GM19438 (cell line): ENCODE measurements around the gene RUFY1.
"Not testable (repeated sequence)": the region's sequence is repeated elsewhere in the genome, so short reads cannot be mapped to it uniquely, and the experiment has no call there.

ENCODE experiments used
- ATAC-seq: cut with Tn5 transposase; IDR thresholded peaks from one replicate; pipeline ENCODE4 v1.9.1; 2021; ENCODE audit warnings: low read depth; ENCODE audit not compliant: unreplicated experiment

Gene RUFY1

DNA sequence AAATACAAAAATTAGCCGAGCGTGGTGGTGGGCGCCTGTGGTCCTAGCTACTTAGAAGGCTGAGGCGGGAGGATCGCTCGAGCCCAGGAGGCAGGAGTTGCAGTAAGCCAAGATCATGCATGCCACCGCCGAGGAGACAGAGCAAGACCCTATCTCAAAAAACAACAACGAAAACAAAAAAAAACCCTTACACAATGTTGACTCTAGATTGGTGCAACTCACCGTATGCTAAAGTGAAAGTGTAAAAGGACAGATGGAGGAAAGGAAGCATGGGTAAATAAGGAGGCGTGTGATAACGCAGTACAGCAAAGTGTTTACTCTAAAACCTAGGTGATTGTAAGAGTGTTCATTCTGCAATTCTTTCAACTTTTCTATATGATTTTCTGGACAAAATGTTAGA is 15.9 kb upstream of the RUFY1 start:
- ATAC-seq: peak; percentile 54

DNA sequence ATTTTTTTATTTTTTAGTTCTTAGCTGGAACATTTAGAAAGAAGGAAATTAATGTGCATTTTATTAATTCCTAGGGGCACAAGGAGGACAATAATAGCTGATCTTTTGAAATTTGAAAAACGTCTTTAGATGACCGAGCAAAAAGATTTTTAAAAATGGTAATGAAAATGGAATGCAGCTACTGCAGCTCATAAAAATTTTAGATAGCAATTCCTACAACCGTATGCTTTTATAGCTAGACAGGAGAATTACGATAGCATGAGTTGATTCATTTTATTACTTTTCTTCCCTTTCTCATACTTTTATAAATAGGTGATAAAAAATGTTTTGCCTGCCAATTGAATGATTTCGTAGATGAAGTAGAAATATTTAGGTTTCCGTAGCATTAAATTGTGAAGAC is 13.7 kb upstream of the RUFY1 start:
- no peak for ATAC-seq

DNA sequence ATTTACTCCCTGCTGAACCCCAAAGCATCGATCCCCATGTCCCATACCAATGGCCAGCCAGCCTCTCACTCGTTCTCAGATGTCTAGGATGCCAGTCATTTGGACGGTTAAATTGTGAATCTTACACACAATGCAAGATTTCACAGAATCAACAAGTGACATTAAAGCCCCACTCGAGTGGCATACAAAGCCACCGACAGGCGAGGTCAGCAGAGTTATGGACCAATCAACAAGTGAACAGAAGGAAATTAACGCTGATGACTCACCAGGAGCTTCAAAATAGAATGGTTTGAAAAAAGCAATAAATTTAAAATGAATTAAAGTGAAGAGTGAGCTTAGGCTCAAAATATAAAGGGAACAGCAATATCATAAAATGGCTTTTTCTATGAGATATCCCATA is 8.2 kb upstream of the RUFY1 start:
- ATAC-seq: no peak

DNA sequence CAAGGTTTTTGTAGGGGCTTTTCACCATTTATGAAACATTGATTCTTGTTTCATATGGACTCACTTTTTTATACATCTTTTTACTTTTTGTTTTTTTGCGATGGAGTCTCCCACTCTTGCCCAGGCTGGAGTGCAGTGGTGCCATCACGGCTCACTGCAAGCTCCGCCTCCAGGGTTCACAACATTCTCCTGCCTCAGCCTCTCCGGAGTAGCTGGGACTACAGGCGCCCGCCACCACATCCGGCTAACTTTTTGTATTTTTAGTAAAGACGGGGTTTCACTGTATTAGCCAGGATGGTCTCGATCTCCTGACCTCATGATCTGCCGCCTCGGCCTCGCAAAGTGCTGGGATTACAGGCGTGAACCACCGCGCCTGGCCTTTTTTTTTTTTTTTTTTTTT is 7.1 kb upstream of the RUFY1 start:
- ATAC-seq: not testable (repeated sequence)

DNA sequence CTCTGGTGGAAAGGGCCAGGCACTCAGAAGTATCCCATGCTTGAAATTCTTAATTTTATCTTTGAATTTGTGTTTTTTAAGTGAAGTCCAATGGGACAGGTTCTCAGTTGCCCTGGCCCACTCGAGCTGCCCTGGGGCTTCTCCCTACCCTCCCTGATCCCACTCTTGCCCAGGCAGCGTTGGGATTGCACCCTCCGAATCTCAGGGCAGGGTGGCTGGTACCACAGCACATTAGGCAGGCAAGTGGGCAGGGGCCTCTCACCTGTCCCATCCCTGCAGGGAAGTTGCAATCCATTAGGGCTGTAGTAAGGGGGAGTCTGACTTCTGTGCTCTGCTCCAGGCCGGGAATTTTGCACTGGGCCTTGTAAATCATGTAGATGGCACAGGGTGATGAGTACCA is 2.7 kb downstream of the RUFY1 start:
- ATAC-seq: no peak

DNA sequence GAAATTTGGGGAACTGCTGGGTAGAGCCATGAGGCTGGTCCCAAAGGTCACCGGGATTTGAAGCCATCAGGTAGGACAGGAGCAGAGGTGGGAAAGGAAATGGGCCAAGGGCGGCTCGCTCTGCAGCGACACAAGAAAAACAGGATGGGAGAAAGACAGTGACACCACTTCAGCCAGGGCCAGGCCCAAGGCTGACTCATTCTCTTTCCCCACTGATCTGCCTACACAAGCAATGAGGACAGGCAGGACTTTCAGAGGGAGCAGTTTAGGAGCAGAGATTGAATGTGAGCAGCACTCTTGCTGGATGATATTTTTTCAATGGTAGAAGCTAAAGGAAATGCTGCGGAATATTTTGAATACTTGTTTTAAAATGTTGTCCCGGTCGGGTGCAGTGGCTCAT is 3.5 kb downstream of the RUFY1 start:
- no peak for ATAC-seq

DNA sequence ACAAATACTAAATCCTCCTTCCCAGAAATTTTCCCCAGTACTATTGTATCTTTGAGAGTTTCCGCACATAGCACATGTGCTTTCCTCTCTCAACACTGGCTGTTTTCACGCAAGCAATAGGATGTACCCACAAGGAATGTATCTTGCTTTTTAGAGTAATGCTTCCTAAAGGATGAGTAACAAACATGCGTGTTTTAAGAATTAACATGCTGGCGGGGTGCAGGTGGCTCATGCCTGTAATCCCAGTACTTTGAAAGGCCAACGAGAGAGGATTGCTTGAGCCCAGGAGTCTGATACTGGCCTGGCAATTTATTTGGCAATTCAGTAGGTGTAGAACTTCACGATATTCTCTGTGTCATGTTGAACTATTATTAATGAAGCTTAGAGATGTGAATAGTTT is 4.6 kb downstream of the RUFY1 start:
- no peak for ATAC-seq

DNA sequence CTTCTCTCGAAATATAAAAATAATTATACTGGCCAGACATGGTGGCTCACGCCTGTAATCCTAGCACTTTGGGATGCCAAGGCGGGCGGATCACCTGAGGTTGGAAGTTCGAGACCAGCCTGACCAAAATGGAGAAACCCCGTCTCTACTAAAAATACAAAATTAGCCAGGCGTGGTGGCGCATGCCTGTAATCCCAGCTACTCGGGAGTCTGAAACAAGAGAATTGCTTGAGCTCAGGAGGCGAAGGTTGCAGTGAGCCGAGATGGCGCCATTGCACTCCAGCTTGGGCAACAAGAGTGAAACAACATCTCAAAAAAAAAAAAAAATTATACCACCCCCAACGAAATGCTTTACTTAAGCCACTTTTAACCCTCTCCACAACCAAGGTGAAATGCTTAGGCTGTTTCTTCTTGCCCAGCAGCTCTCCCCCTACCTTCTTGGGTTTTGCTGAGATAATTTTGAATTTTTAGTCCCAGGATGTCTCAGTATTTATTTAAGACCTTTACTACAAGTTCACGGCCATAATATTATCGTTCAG is 8.0 kb downstream of the RUFY1 start:
- not testable (repeated sequence) for ATAC-seq

DNA sequence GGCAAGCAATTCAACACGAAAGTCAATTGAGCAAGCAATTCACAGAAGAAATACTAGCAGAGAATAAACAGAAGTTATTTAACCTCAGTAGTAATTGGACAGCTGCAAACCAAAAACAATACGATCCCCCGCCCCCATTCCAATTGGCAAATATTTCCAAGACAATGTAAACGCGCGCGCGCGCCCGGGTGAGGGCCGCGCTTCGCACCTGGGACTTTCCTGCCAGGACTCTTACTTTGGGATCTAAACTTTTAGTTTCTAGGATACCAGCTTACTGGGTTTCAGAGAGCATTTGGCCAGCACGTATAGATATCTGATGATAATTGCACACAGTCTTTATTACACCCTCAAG is 8.6 kb downstream of the RUFY1 start:
- ATAC-seq: no peak

DNA sequence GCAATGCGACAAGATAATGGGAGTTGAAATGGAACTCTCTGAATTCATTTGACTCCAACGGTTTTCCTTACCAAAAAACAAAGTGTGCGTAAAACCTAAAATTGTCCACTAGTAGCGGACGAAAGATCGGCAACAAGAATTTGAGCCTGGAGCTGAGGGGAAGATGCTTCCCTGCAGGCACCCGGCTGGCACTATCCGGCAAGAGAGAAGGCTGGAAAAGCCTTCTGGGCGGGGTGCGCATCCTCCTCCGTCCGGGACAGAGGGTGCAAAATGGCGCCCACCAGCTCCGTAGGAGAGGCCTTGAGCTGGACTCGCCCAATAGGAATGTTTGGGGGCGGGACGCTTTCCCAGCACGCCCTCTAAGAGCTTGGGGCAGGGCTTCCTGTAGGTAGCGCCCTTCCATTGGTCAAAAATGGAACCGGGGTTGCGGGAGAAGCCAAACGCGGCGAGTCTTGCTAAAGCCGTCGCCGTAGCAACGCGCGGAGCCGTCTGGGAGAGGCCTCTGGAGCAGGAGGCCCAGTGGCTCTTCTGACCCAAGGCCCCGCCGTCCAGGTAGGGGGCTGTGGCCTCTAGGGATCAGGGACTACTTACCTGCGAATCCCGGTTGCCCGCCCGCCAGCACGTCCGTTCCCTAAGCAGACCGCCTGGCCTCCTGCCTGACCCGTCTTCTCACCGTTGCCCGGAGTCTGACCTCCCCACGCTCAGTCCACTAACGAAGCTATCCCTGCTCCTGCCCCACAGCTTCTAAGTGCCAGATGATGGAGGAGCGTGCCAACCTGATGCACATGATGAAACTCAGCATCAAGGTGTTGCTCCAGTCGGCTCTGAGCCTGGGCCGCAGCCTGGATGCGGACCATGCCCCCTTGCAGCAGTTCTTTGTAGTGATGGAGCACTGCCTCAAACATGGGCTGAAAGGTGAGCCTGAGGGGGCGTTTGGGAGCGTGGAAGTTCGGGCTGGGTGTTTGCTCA is 9.2 kb downstream of the RUFY1 start:
- ATAC-seq: peak; percentile 100

DNA sequence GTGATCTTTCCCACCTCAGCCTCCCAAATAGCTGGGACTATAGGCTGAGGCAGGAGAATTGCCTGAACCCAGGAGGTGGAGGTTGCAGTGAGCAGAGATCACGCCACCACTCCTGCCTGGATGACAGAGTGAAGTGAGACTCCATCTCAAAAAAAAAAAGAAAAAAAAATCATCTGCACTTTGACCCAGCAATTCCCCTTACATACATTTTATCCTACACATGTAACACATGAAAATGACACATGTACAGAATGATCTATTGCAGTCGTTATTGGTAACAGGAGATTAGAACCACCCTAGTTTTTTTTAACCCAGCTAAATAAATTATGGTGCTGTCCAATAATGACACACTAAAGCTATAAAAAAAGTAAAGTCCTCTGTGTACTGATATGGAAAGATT is 14.2 kb downstream of the RUFY1 start:
- no peak for ATAC-seq

DNA sequence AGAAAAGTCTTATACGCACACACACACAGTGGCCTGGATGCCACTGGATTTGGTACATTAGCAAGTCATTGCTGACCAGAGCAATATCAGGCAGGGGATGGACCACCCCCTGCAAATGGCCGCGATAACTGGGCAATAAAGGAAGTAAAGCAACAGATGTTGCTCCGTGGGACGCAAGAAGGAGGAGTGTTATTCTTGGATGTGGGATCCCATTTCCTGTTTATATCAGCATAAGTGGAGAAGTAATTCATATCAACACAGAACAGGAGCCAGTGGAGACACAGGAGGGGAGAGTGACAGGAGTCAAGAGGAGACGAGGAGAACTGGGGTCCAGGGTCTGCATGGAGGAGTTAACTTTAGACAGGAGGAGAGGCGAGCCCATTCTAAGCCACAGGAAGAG is 18.4 kb downstream of the RUFY1 start:
- ATAC-seq: no peak

DNA sequence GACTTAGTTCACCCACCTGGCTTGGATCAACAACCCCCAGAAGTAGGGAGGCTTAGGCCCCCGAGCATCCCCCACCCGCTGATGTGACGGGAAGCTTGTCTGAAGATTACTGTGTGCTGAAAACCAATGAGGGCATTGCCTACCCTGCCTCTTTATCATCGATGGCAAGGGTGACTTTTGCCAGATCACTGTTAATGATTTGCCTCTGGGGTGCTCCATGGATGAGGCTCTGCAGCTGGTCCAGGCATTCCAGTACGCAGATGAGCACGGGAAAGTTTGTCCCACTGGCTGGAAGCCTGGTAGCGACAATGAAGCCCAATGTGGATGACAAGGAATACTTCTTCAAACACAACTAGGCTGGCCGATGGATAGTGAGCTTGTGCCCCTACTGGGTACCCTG is 22.0 kb downstream of the RUFY1 start:
- ATAC-seq: no peak

DNA sequence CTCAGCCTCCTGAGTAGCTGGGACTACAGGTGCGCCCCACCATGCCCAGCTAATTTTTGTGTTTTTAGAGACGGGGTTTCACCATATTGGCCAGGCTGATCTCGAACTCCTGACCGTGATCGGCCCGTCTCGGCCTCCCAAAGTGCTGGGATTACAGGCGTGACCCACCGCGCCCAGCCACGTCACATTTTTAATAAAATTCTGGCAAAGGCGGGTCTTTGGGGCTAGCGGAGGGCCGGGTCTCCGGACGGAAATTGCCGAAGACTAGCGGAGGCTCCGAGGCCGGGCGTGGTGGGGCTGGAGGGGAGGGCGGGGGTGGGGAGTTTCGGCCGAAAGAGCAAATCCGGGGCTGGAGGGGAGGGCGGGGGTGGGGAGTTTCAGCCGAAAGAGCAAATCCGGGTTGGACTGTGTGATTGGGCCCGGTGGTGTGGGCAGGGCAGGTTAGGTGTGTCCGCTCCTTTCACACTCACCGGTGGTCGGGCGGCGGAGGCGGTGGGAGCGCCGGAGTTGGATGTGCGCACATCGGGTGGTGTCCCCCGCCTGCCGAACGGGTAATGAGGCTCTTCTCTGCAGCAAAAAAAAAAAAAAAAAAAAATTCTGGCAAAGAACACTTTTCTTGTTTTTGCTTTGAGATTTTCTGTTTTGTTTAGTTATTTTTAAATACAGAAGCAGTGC is 27.1 kb downstream of the RUFY1 start:
- no peak for ATAC-seq

DNA sequence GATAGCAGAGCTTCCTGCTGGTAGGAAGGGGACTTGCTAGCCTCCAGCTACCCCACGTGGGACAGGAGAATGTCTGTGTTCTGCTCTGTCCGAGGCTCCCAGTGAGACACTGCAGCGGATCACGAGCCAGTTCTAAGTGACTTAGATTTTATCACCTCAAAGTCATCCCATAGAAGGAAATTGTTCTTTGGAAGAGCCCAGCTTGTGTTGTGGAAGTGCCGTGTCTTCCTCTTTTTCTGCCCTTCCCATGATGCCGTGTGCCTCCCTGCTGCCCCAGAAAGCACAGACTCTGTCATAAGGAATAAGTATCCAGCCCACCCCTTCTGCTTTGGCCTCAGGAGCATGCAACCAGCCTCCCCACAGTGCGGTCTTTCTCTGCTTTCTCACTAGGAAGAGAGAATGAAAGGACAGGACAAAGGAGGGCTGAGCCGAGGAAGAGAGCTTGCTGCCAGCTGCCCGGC is 35.6 kb downstream of the RUFY1 start:
- ATAC-seq: no peak

DNA sequence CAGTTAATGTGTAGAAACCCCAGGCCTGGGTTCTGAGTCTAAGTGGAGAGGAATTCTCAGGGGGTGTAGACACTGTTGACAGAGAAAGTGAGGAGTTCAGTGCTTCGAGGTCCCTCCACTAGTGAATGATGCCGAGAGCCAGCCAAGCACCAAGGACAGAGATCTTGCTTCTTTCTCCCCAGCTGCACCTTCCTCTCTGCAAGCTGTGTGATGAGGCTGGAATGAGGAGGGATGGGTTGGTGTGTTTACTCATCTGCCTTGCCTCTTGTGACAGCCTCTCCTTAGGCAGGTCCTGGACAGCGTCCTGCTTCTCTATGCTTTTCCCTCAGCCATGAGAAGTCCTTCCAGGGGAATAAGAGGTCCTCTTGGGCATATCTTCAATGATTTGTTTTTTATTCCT is 37.8 kb downstream of the RUFY1 start:
- no peak for ATAC-seq

DNA sequence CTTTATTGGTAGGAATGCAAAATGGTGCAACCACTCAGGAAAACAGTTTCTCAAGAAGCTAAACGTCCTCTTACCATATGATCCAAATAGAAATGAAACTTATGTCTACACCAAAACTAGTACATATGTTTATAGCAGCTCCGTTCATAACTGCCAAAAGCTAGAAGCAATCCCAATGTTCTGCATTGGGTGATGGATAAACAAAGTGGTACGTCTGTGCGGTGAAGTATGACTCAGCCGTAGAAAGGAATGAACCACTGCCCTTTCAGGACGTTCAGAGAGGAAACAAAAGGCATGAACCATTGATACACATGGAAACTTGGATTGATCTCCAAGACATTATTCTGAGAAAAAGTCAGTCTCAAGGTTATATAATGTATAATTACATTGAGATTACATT is 45.6 kb downstream of the RUFY1 start:
- ATAC-seq: no peak

DNA sequence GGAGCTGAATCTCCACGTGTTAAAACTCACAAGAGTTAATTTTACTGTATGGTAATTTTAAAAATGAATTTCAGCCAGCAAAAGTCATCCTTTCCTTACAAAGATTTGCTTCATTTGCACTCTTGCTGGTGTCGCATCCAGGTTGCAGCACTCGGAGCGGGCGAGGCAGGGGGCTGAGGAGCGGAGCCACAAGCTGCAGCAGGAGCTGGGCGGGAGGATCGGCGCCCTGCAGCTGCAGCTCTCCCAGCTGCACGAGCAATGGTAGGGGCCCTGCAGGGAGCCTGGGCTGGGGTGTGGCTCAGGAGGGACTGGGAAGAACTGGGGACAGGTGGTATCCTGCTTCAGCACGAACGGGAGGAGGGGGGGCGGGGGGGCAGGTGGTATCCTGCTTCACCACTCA is 46.1 kb downstream of the RUFY1 start:
- no peak for ATAC-seq

DNA sequence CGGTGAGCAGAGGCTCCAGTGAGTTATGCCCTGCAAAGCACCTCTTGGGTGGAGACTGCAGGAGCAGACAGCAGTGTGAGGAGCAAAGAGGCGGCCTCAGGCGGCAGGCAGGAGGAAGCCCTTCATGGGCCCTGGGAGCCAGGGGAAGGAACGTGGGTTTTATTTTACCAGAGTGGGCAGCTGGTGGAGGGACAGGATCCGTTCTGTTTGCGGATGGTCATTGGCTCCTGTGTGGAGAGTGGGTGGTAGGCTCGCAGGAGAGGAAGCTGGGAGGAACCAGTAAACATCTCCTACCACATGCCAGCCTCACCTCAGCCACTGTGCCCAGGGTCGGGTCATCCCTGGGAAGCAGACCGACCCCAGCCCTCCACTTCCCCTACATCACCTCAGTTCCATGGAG is 48.7 kb downstream of the RUFY1 start:
- ATAC-seq: no peak

DNA sequence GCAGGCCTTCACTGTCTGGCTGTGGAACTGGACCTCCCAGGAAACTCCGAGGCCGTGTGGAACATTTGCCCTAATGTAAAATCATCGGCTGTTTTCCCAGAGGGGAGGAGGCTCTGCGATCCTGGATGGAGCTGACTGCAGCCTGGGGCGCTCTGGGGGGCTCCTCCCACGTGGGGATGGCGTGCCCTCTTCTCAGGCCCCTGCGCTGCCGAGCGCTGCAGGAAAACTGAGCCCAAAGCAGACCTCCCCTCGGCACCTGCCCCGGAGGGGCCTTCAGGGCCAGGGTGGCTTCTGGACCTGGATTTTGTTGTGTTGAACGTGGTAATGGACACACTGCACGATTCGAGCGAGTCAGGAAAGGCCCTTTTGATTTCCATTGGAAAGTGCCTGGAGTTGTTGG is 49.2 kb downstream of the RUFY1 start:
- no peak for ATAC-seq

DNA sequence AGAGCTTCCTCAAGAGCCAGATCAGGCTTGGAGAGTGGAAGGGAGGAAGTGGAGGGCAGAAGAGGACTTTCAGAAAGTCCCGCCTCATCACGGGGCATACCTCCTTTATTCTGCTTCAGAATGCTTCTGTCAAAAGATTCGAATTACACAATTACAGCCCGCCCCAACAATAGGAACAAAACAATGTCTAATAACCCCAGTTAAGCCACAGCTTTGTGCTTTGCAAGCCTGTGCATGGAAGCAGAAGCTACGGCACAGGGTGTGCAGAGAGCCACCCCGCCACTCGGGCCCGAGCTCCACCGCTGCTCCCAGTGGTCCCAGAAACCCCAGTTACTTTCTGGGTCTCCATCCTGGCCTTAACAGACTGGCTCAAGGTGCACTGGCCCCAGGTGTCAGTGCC is 49.6 kb downstream of the RUFY1 start:
- no peak for ATAC-seq
